ENCODE data around the gene PRDM16.

- TF ChIP-seq RAD21 (IDR thresholded peaks at IDR 0.05; ENCODE audit: low read length) (no peak), CTCF (IDR thresholded peaks at IDR 0.05) (no peak), POLR2AphosphoS5 (IDR thresholded peaks at IDR 0.05; ENCODE audit: low read depth, low read length) (no peak), NRF1 (IDR thresholded peaks at IDR 0.05; ENCODE audit: low read depth, low read length) (no peak), CHD2 (IDR thresholded peaks at IDR 0.05; ENCODE audit: low read length, partially characterized antibody) (no peak), FOXJ3 (CRISPR knock-in tag; IDR thresholded peaks at IDR 0.05) (no peak), JUND (IDR thresholded peaks at IDR 0.05) (no peak), MAX (IDR thresholded peaks at IDR 0.05; ENCODE audit: low read depth) (no peak), MXI1 (IDR thresholded peaks at IDR 0.05; ENCODE audit: low read depth, low read length) (no peak), RCOR1 (IDR thresholded peaks at IDR 0.05; ENCODE audit: low read length) (no peak), RFX5 (IDR thresholded peaks at IDR 0.05; ENCODE audit: low read length) (no peak), EZH2phosphoT487 (IDR thresholded peaks at IDR 0.05; ENCODE audit: borderline replicate concordance, low read depth) (no peak), TEAD4 (IDR thresholded peaks at IDR 0.05; ENCODE audit: borderline replicate concordance, insufficient read depth) (no peak)
These were observed 77.5 kb downstream of the PRDM16 start for GRCh38 chr1:3146458-3146857.

Data from SK-N-SH (cell line).